HG03064 (cell line): ENCODE data around the gene SLC25A34.

Experiments
- ATAC-seq: cut with Tn5 transposase; IDR thresholded peaks from one replicate; pipeline ENCODE4 v1.9.1; 2021; ENCODE audit warnings: low read depth; ENCODE audit not compliant: unreplicated experiment

SLC25A34 gene

GRCh38 chr1:15712168-15712567 is 23.9 kb upstream of the SLC25A34 start:
- ATAC-seq = no peak

- no peak for ATAC-seq
Observed at GRCh38 chr1:15714406-15715136, 21.5 kb upstream of the SLC25A34 start.

- ATAC-seq = no peak
Observed at GRCh38 chr1:15717418-15718125, 18.5 kb upstream of the SLC25A34 start.

- ATAC-seq = no peak
Observed at GRCh38 chr1:15718199-15718601, 17.9 kb upstream of the SLC25A34 start.

DNA sequence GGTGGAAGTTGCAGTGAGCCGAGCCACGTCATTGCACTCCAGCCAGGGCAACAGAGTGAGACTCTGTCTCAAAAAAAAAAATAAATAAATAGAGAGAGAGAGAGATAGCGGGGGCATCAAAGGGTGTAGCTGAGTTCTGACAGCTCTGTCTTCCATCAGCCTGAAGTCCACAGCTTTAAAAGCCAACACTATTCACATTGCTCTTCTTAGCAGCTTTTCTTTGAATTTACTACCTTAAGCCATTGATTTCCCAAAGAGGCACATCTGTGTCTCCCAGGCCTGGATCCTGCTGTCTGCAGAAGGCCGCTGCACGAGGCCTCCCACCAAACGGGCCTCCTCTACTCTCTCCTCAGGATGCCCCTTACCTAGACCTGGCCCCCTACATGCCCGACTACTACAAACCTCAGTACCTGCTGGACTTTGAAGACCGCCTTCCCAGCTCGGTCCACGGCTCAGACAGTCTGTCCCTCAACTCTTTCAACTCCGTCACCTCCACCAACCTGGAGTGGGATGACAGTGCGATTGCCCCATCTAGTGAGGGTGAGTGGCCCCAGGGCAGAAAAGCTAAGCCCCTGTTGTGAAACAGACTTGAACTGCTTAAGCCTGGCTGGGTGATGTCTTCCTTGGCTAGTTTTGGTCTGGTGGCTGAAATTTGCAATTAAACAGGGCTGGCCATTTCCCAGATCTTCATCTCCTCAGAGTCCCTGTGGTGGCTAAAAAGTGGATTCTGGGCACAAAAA is 16.5 kb upstream of the SLC25A34 start:
- no peak for ATAC-seq

DNA sequence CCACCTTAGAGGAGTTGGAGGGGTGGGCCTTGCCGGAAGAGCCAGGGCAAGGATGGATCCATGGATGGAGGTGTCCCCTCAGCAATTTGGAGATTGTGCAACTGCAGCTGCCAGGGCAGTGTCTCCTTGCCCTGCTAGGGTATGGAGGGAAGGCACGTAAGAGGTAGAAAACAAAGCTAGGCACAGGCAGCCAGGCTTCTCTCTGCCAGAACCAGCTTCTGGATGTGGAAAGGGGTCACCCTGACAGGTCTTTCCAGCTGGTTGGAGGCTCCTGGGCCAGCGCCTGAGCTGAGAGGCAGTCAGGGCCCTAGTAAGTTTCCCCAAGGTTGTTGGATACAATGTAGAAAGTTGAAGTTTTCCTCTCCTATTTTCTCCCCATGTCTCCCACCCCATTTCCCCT is 15.2 kb upstream of the SLC25A34 start:
- ATAC-seq = no peak

- ATAC-seq = no peak
Observed at GRCh38 chr1:15722411-15722810, 13.6 kb upstream of the SLC25A34 start.

DNA sequence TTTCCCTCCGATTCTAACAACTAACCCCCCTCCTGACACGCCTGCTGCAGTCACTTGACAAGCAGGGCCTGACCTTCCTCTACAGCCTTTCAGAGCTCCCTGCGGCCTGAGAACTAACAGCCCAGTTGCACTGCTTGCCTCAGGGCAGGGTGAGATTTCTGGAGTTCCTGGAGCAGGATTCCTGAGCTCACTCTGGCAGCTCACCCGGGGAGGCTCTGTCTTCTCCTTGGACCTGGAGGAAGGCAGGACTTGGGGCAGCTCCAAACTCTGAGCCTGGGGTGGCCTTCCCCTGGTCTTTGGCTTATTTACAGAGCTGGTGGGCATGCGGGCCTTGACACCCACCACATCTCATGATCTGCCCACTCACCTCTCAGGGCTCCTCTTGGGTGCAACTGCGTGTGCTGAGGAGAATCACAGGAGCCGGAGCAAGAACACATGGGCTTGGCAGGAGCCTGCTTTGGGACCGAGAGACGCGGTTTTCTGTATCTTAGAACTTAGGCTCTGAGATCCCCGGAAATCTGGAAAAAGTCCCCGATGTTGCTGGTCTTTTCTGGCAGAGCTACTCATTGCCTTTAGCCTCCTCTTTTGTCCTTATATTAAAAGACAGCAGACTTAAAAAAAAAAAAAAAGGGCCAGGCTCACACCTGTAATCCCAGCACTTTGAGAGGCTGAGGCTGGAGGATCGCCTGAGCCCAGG is 13.1 kb upstream of the SLC25A34 start:
- ATAC-seq = no peak

GRCh38 chr1:15723631-15724246 is 12.3 kb upstream of the SLC25A34 start:
- no peak for ATAC-seq

GRCh38 chr1:15724949-15725880 is 10.8 kb upstream of the SLC25A34 start:
- no peak for ATAC-seq

GRCh38 chr1:15726508-15726907 is 9.6 kb upstream of the SLC25A34 start:
- no peak for ATAC-seq

DNA sequence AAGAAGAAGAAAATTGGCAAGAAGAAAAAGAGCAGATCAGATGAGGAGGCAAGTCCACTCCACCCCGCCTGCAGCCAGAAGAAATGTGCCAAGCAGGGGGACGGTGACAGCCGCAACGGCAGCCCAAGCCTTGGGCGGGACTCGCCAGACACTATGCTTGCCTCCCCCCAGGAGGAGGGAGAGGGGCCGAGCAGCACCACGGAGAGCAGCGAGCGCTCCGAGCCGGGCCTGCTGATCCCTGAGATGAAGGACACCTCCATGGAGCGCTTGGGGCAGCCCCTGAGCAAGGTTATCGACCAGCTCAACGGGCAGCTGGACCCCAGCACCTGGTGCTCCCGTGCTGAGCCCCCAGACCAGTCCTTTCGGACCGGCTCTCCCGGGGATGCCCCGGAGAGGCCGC is 9.0 kb upstream of the SLC25A34 start:
- no peak for ATAC-seq

- ATAC-seq = no peak
Observed at GRCh38 chr1:15727424-15727823, 8.6 kb upstream of the SLC25A34 start.

GRCh38 chr1:15727866-15728534 is 8.1 kb upstream of the SLC25A34 start:
- no peak for ATAC-seq

DNA sequence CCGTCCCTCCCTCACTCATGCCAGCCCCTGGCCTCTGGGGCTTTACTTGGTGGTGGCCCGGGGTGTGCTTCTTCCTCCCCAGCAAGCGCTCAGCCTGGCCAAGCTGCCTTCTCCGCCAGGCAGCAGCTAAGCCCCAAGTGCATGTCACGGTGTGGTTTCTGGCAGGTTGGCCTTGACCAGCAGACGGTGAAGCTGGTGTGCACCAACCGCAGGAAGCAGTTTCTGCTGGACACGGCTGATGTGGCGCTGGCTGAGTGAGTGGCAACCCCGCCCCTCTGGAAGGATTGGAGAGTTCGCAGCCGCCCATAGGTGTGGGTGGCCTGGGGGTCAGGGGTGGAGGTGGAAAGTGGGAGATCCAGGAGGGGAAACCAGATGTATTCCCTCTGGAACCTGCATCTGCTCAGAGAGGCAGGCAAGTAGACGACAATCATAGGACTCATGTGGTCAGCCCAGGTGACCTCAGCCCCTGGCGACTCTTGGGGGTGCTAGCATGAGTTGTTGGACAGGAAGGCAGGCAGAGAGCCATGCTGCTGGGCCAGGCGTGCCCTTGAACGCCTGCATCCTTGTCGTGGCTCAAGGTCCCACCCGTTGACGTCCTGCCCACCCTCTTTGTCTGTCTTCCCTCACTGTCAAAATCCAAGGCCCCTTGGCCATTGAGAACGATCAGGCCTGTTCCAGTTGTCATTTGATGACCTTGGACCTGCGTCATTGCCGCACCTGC is 7.0 kb upstream of the SLC25A34 start:
- no peak for ATAC-seq

DNA sequence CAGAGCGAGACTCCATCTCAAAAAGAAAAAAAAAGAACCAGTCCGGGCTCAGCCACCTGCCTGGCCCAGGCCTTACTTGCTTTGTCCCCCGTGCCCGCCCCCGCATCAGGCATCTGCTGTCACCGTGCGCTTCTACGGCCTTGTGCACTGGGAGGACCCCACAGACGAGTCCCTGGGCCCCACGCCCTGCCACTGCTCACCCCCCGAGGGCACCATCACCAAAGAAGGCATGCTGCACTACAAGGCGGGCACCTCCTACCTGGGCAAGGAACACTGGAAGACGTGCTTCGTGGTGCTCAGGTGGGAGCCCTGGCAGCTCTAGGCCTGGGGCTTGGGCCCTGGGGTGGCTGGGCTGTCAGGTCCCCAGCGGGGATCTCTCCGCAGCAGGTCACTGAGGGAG is 5.6 kb upstream of the SLC25A34 start:
- ATAC-seq = no peak

DNA sequence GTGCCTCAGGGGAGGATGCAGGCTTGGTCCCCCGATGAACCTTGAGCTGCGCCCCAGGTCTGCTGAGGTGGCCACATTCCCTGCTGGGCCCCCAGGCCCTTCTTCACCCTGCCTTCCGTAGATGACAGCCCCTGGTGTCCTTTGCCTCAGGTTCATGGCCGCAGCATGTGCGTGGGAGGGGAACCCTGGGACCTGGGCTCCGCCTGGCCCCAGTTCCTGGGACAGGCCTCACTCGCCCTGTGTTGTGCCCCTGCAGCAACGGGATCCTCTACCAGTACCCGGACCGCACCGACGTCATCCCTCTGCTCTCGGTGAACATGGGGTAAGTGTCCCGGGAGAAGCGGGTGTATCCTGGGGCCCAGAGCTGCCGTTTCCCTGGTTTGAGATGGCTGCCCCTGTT is 5.1 kb upstream of the SLC25A34 start:
- ATAC-seq = no peak
